Measurements from ENCODE around the gene IRS1. TPM values are rescaled to one million over a fixed set of nuclear protein-coding genes. Genes with fewer than 3 reads are reported as not detected.
"Not testable (repeated sequence)": the region's sequence is repeated elsewhere in the genome, so short reads cannot be mapped to it uniquely, and the experiment has no call there.

The IRS1 gene
- total and polyA plus RNA-seq, 2 donors (not counting 1 experiment from before 2014, with no cell fraction given), result 14.3 to 29.1 TPM

DNA sequence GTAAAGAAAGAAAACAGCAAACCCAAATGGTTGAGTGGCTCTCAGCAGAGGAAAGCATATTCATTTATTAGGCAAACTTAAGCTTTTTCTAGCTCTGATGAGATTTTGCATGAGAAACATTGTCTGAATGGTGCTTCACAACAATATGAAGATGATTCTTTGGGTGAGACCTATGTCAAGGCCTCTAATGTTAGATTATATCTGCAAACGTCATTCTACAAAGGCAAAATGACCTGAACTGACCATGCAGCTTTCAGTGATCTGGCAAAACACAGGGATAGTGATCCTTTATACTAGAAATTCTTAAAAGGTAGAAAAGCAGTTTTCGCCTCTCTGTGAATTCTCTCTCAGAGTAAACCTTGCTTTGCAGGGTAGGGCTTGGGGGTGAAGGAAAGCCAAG lies 47.9 kb upstream of the IRS1 start:
- no peaks in the 10 kb centered on the region for H3K36me3 ChIP-seq (ENCODE audit: control insufficient read depth, insufficient read depth, low read length)
- H3K9me3 ChIP-seq (ENCODE audit: control insufficient read depth, insufficient read depth, low read depth, low read length), result no peaks in the 10 kb centered on the region
- H3K27me3 ChIP-seq (ENCODE audit: control insufficient read depth, insufficient read depth, low read length), result no peaks in the 10 kb centered on the region
- no peaks in the 10 kb centered on the region for H3K79me2 ChIP-seq (ENCODE audit: control insufficient read depth, insufficient read depth, low read length)
- no peak overlapping the region for H3K27ac ChIP-seq (ENCODE audit: insufficient read depth, low read length)
- no peak overlapping the region for H2AFZ ChIP-seq (ENCODE audit: low read length)
- no peak overlapping the region for H3K4me3 ChIP-seq (replicated peaks in 1 of 4; ENCODE audit: control extremely low read depth in 1 of 4, insufficient read depth in 1 of 4, low read depth in 3 of 4, low read length in 4 of 4)
- H3K4me2 ChIP-seq (ENCODE audit: extremely low read depth, insufficient read depth, low read length), result no peak overlapping the region
- H4K20me1 ChIP-seq (ENCODE audit: control insufficient read depth, extremely low read depth, insufficient read depth, low read length), result no peaks in the 10 kb centered on the region
- no peak for TF ChIP-seq EZH2 (IDR thresholded peaks at IDR 0.05; ENCODE audit: low read length, missing control alignments)
- TF ChIP-seq, protein P1, sequence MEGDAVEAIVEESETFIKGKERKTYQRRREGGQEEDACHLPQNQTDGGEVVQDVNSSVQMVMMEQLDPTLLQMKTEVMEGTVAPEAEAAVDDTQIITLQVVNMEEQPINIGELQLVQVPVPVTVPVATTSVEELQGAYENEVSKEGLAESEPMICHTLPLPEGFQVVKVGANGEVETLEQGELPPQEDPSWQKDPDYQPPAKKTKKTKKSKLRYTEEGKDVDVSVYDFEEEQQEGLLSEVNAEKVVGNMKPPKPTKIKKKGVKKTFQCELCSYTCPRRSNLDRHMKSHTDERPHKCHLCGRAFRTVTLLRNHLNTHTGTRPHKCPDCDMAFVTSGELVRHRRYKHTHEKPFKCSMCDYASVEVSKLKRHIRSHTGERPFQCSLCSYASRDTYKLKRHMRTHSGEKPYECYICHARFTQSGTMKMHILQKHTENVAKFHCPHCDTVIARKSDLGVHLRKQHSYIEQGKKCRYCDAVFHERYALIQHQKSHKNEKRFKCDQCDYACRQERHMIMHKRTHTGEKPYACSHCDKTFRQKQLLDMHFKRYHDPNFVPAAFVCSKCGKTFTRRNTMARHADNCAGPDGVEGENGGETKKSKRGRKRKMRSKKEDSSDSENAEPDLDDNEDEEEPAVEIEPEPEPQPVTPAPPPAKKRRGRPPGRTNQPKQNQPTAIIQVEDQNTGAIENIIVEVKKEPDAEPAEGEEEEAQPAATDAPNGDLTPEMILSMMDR (conservative IDR thresholded peaks at IDR 0.05 in 1 of 2, IDR thresholded peaks at IDR 0.05 in 1 of 2; ENCODE audit: low read depth in 1 of 2, low read length in 2 of 2), result no peak
- DNase-seq (ENCODE audit: low read depth in 2 of 2), result no peak
- no peaks in the 10 kb centered on the region for H3K4me1 ChIP-seq (ENCODE audit: control insufficient read depth, extremely low read depth, insufficient read depth, low read length)
- no peak overlapping the region for H3K9ac ChIP-seq (ENCODE audit: insufficient read depth, low read length)

DNA sequence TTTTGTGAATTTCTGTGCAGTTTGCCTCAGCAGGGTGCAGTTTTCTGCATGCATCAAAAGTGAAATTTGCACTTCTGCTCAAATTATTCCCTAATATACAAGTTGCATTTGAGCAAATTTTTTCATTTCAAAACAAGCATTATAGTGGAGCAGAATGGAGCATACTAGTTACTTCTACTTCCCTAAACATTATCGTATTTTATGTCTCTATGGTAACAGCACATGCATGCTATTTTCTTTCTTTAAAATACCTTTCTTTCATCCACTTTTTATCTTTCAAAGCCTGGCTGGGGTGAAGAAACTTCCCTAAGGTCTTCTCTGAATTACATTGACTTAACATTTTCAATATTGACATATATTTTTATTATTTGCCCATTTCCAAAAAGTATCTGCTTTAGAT lies 47.5 kb upstream of the IRS1 start:
- no peak overlapping the region for H3K4me3 ChIP-seq (replicated peaks in 1 of 4; ENCODE audit: control extremely low read depth in 1 of 4, insufficient read depth in 1 of 4, low read depth in 3 of 4, low read length in 4 of 4)
- H3K4me1 ChIP-seq (ENCODE audit: control insufficient read depth, extremely low read depth, insufficient read depth, low read length), result no peaks in the 10 kb centered on the region
- no peaks in the 10 kb centered on the region for H4K20me1 ChIP-seq (ENCODE audit: control insufficient read depth, extremely low read depth, insufficient read depth, low read length)
- H3K79me2 ChIP-seq (ENCODE audit: control insufficient read depth, insufficient read depth, low read length), result no peaks in the 10 kb centered on the region
- H2AFZ ChIP-seq (ENCODE audit: low read length), result no peak overlapping the region
- H3K9ac ChIP-seq (ENCODE audit: insufficient read depth, low read length), result no peak overlapping the region
- no peak for TF ChIP-seq EZH2 (IDR thresholded peaks at IDR 0.05; ENCODE audit: low read length, missing control alignments)
- TF ChIP-seq, protein P1 (conservative IDR thresholded peaks at IDR 0.05 in 1 of 2, IDR thresholded peaks at IDR 0.05 in 1 of 2; ENCODE audit: low read depth in 1 of 2, low read length in 2 of 2), result no peak
- H3K27ac ChIP-seq (ENCODE audit: insufficient read depth, low read length), result no peak overlapping the region
- no peaks in the 10 kb centered on the region for H3K9me3 ChIP-seq (ENCODE audit: control insufficient read depth, insufficient read depth, low read depth, low read length)
- H3K36me3 ChIP-seq (ENCODE audit: control insufficient read depth, insufficient read depth, low read length), result no peaks in the 10 kb centered on the region
- H3K4me2 ChIP-seq (ENCODE audit: extremely low read depth, insufficient read depth, low read length), result no peak overlapping the region
- DNase-seq (ENCODE audit: low read depth in 2 of 2), result no peak
- H3K27me3 ChIP-seq (ENCODE audit: control insufficient read depth, insufficient read depth, low read length), result no peaks in the 10 kb centered on the region

DNA sequence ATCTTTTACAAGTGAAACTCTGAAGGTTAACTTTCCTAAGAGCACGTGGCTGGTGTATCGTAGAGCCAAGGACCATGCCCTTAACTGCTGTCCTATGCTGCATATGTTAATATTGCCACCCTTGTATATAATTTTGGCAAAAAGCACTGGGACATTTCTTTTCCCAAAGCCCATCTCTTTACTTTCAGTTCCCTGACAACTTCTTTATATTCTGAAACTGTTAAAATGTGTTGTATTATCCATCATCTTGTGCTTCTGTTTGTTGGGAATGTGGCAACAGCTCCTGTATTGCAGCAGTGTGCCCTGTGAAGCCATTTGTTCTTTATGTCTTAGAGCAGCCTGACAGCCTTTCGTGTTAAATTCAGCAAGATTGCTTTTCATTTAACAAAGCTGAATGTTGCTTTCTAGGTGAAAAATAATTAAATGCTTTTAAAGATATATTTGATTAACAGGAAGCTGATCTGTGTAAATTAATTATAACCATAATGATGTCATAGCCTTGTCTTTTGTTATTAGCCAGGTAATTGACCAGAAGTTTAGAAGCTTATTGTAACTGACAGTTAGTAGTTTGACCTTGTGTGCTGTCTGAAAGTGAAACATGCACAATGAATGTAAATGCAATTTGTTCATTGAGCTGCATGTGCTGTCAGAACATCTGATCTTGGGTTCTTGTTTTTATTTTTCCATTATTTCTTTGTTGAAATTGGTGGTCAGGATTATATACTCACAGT lies 45.9 kb upstream of the IRS1 start:
- Histone ChIP-seq H3K9ac (ENCODE audit: insufficient read depth, low read length) (no peak overlapping the region), H3K27me3 (ENCODE audit: control insufficient read depth, insufficient read depth, low read length) (no peaks in the 10 kb centered on the region), H4K20me1 (ENCODE audit: control insufficient read depth, extremely low read depth, insufficient read depth, low read length) (no peaks in the 10 kb centered on the region), H3K27ac (ENCODE audit: insufficient read depth, low read length) (no peak overlapping the region), H3K4me2 (ENCODE audit: extremely low read depth, insufficient read depth, low read length) (no peak overlapping the region), H2AFZ (ENCODE audit: low read length) (no peak overlapping the region), H3K36me3 (ENCODE audit: control insufficient read depth, insufficient read depth, low read length) (no peaks in the 10 kb centered on the region), H3K4me3 (replicated peaks in 1 of 4; ENCODE audit: control extremely low read depth in 1 of 4, insufficient read depth in 1 of 4, low read depth in 3 of 4, low read length in 4 of 4) (no peak overlapping the region), H3K4me1 (ENCODE audit: control insufficient read depth, extremely low read depth, insufficient read depth, low read length) (no peaks in the 10 kb centered on the region), H3K79me2 (ENCODE audit: control insufficient read depth, insufficient read depth, low read length) (no peaks in the 10 kb centered on the region), H3K9me3 (ENCODE audit: control insufficient read depth, insufficient read depth, low read depth, low read length) (no peaks in the 10 kb centered on the region)
- TF ChIP-seq EZH2 (IDR thresholded peaks at IDR 0.05; ENCODE audit: low read length, missing control alignments), result no peak
- TF ChIP-seq, protein P1 (conservative IDR thresholded peaks at IDR 0.05 in 1 of 2, IDR thresholded peaks at IDR 0.05 in 1 of 2; ENCODE audit: low read depth in 1 of 2, low read length in 2 of 2), result no peak
- DNase-seq (ENCODE audit: low read depth in 2 of 2), result no peak

DNA sequence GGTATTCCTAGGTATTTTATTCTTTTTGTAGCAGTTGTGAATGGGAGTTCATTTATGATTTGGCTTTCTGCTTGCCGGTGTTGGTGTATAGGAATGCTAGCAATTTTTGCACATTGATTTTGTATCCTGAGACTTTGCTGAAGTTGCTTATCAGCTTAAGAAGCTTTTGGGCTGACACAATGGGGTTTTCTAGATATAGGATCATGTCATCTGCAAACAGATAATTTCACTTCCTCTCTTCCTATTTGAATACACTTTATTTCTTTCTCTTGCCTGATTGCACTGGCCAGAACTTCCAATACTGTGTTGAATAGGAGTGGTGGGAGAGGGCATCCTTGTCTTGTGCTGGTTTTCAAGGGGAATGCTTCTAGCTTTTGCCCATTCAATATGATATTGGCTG lies 43.4 kb upstream of the IRS1 start:
- not testable (repeated sequence) for H3K4me1 ChIP-seq (ENCODE audit: control insufficient read depth, extremely low read depth, insufficient read depth, low read length); H2AFZ ChIP-seq (ENCODE audit: low read length); H3K9ac ChIP-seq (ENCODE audit: insufficient read depth, low read length); H3K27ac ChIP-seq (ENCODE audit: insufficient read depth, low read length); H3K27me3 ChIP-seq (ENCODE audit: control insufficient read depth, insufficient read depth, low read length); H3K36me3 ChIP-seq (ENCODE audit: control insufficient read depth, insufficient read depth, low read length); DNase-seq (ENCODE audit: low read depth in 2 of 2); H3K9me3 ChIP-seq (ENCODE audit: control insufficient read depth, insufficient read depth, low read depth, low read length); H3K4me3 ChIP-seq (replicated peaks in 1 of 4; ENCODE audit: control extremely low read depth in 1 of 4, insufficient read depth in 1 of 4, low read depth in 3 of 4, low read length in 4 of 4); H3K4me2 ChIP-seq (ENCODE audit: extremely low read depth, insufficient read depth, low read length); H3K79me2 ChIP-seq (ENCODE audit: control insufficient read depth, insufficient read depth, low read length); H4K20me1 ChIP-seq (ENCODE audit: control insufficient read depth, extremely low read depth, insufficient read depth, low read length)

Measured in fibroblast of lung (primary cell).